Ovary (tissue), 3 donors: ENCODE data around the gene PLEKHG4B.

Experiments
- POLR2A ChIP-seq: fragments of 450-650 bp; IDR thresholded peaks from one replicate; pipeline ENCODE4 v1.6.1; 2017; ENCODE audit warnings: antibody characterized with exemption, mild to moderate bottlenecking, moderate library complexity
- TF ChIP-seq, protein P1 (sequence below), 3 donors: fragments of 450-650 bp in 2 of 3; fragments of 200-600 bp in 1 of 3; IDR thresholded peaks; one replicate each; pipeline versions ENCODE4 v1.5.1 to v1.8.0; 2016 to 2022; ENCODE audit warnings: antibody characterized with exemption in 3 of 3, mild to moderate bottlenecking in 1 of 3
- donor health status: DM: no; HTN: no; CAD: no.

GRCh38 chr5:143041-143440, 51.1 kb downstream of the PLEKHG4B start:
- TF ChIP-seq, protein P1, sequence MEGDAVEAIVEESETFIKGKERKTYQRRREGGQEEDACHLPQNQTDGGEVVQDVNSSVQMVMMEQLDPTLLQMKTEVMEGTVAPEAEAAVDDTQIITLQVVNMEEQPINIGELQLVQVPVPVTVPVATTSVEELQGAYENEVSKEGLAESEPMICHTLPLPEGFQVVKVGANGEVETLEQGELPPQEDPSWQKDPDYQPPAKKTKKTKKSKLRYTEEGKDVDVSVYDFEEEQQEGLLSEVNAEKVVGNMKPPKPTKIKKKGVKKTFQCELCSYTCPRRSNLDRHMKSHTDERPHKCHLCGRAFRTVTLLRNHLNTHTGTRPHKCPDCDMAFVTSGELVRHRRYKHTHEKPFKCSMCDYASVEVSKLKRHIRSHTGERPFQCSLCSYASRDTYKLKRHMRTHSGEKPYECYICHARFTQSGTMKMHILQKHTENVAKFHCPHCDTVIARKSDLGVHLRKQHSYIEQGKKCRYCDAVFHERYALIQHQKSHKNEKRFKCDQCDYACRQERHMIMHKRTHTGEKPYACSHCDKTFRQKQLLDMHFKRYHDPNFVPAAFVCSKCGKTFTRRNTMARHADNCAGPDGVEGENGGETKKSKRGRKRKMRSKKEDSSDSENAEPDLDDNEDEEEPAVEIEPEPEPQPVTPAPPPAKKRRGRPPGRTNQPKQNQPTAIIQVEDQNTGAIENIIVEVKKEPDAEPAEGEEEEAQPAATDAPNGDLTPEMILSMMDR (IDR thresholded peaks at IDR 0.05): no peak
- no peak for TF ChIP-seq POLR2A
